HG03378 (cell line): ENCODE measurements around the gene CARD8.

Experiments used
- ATAC-seq: cut with Tn5 transposase; IDR thresholded peaks from one replicate; pipeline ENCODE4 v1.9.1; 2021; ENCODE audit warnings: mild to moderate bottlenecking, moderate library complexity; ENCODE audit not compliant: unreplicated experiment

The CARD8 gene

DNA sequence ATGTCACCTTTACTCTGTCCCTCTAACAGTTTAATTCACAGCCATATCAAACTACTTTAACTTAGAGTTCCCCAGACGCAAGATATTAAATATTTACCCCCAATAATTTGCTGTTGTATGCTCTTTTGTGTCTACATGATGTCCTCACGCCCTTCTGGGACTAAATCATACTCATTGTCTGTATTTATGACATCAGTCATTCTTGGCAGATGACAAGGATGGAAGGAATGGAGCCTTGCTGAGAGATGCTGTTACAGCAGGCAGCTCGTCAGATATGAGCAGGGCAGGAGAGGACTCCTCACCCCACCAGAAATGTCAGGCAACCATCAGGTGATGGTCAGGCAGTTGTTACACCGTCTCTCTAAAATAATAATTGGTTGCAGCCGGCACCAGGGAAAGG, 41.8 kb downstream of the CARD8 start:
- ATAC-seq: no peak

DNA sequence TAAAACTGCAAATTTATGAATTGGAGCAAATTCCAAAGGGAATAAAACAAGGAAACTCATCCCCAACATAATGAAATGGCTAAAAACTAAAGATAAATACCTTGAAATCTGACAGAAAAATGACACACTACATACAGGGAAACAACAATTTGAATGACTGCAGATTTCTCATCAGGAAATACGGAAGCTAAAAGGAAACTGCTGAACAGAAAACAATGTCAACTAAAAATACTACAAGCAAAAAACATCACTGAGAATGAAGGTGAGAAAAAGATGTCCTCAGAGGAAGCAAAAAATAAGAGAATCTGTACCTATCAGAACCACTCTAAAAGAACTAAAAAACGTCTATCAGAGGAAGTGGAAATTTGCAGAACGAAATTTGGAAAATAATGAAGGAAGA, 45.7 kb downstream of the CARD8 start:
- ATAC-seq: no peak

DNA sequence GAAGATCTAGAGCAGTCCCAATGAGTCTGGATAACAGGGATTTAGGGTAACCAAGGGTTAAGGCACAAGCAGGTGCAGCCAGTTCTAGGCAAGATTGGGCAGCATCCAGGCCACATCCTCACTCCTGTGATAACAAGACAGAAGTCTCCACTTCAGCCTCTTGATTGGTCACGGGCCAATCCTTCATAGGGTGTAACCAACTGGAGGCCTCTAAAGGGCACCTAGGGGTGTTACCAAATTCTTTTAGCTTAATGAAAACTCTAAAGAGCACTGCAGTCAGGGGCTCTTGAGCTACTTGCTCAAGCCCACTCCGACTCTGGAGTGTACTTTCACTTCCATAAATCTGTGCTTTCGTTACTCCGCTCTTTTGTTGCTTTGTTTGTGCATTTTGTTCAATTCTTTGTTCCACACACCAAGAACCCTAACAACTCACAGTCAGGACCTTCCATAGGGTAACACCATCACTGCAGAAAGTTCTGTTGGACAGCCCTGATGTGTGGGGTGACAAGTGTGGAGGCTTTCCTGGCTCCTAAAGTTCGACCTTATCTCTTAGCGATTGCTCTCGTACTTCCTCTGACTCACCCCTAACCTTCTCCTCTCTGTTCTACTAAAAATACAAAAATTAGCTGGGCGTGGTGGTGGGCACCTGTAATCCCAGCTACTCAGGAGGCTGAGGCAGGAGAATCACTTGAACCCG, 49.2 kb downstream of the CARD8 start:
- ATAC-seq: no peak

DNA sequence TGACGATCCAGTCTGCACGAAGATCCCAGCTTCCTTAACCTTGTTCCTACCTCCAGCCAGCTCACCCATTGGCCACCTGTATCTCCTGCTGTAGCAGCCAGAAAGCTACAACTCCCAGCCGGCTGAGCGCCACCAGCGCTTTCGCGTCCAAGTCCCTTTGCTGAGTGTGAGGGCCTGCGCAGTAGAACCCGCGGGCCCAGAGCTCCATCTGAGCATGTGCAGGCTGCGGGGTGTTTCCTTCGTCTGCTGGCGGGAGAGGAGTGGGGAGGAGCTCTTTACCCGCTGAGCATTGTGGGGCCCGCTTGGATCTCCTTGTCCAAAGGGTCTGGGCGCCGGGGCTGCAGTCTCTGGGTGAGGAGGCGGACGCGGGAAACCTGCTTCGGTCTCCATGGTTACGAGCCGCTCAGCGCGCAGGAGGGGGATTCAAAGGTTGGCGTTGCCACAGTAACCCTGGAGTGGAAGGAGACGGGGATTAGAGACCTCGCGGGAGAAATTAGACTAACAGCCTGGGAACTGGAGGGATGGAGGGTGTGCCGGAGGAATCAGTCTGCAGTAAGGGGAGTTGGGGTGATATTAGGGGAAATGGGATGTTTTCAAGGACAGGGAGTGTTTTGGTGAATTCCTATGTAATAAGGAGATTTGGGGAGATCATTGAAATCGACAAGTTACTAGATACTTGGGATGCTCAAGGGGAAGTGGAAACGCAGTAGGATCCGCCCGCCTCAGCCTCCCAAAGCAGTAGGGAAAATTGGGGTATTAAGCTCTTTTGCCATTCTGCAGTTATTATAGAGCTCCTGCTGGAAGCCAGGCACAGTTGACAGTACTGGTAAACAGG, 51.7 kb downstream of the CARD8 start:
- ATAC-seq: peak; percentile 78

DNA sequence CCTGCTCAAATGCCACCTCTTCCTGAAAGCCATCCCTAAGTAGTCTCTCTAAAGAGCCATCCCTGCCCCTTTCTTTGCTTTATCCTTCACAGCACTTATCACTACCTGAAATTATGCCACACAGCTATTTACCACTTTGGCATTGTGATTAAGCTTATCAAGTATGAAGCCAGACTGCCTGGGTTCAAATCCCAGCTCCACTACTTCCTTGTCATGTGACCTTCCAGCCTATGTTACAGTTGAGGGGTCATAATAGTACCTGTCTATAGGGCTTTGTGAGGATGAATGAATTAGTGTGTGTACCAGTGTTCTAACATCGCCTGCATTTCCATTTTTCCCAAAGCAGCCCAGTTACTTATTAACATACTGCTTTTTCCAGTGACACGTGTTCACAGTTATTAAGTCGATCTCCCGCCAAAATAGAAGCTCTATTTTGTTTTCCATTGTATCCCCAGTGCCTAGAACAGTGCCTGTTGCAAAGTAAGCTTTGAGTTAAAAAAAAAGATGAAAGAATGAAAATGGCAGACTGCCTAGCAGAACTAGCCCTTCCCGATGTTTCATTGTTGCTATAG, 52.4 kb downstream of the CARD8 start:
- no peak for ATAC-seq

DNA sequence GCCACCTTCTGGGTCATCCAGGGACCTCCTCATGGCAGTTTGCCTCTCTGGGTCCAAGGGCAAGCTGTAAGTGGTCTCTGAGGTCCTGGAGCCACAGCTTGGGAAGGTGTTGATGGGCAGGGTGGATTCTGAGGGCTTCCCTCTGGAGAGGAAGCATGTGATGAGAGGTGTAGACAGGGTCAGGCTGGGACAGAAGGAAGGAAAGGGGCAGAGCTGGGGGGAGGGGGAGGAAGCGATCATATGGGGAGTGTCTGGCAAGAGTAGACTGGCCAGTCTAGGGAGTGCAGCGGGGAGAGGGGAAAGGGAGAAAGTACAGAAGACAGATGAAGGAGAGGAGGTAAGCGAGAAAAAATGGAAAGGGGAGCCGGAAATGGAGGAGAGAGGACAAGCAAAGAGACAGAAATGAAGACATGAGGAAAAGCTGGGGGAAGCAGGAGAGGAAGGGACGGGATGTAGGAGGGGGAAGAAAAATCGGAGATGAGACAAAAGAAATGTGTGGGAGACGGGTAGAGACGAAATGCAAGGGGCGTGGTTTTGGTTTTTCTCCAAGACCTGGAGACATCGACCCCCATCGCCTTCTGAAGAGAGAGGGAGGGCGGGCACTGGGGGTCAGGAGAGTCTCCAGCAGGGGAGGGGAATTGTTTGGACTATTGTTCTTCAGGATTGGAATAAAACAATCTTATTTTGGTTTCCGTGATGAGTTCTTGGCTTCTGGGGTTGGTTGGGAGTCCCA, 58.6 kb downstream of the CARD8 start:
- ATAC-seq: no peak

DNA sequence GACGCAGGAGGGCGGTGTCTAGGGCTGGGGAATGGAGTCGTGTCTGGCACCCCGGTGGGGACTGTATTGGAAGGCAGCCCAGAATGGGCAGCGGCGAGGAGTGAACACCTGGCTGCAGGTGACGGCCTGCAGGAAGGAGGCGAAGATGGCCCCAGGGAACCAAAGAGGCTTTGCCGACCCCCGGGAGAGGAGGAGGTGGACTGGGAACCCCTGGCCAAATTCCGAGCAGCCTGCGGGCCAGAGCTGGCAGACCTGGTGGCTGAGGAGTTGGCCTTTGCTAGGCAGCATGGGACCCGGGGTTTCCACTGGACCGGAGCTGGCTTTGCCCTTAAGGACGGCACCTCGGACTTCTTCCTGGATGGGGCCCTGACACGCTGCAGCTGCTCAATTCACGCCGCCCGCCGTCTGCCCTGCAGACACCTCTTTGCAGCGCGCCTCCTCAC, 59.4 kb downstream of the CARD8 start:
- no peak for ATAC-seq

DNA sequence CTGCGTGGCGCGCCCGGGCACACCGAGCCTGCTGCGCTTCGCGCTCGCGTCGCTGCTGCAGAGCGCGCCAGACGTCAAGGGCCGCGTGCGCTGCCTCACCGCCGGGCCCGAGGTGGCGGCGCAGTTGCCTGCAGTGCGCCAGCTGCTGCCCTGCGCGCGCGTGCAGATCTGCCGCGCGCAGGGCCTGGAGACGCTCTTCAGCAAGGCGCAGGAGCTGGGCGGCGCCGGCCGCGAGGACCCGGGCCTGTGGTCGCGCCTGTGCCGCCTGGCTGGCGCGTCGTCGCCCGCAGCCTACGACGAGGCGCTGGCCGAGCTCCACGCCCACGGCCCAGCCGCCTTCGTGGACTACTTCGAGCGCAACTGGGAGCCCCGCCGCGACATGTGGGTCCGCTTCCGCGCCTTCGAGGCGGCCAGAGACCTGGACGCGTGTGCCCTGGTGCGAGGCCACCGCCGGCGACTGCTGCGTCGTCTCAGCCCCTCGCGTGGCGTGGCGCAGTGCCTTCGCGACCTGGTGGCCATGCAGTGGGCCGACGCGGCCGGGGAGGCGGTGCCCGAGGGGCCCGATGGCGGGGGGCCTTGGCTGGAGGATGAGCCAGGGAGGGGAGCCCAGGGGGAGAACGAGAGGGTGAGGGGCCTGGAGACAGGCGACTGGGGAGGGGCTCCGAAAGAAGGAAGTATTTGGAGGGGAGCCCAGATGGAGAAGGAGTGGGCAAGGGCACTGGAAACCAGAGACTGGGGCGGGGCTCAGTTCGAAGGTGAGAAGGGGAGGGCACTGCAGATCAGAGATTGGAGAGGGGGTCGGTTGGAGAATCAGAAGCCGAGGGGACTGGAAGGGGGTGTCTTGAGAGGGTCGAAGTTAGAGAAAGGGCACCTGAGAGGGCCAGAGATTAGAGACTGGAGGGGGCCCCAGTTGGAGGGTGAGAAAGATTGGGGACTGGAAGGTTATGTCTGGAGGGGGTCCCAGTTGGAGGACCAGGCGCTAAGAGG, 60.6 kb downstream of the CARD8 start:
- no peak for ATAC-seq

DNA sequence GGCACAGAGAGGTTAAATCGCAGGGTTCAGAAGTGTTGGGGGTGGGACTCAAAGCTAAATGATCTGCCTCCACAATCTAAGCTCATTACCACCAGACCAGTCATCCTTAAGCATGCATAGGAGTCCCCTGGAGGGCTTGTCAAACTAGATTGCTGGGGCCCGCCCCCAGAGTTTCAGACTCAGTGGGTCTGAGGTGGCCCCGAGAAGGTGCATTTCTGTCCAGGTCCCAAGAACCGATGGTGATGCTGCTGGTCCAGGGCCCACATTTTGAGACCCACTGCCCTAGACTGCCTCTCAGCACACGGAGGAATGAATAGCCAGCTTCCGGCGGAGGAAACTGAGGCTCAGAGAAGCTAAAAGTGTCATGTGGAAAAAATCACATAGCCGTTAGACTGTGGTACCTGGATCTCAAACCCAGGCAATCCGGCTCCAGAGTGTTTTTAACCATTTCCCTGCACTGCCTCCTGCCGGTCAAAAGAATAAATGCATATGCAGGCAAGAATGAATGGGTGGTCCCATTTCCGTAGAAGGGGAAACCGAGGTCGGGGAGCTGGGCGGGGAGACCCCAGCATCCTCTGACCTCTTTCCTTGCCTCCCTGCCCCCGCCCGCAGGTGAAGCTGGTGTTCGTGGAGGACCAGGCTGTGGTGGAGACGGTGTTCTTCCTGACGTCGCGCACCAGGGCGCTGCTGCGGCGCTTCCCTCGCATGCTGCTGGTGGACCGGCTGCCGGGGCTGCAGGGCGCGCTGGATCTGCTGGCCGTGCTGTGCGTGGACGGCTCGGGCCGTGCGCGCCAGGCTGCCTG, 61.5 kb downstream of the CARD8 start:
- ATAC-seq: no peak

DNA sequence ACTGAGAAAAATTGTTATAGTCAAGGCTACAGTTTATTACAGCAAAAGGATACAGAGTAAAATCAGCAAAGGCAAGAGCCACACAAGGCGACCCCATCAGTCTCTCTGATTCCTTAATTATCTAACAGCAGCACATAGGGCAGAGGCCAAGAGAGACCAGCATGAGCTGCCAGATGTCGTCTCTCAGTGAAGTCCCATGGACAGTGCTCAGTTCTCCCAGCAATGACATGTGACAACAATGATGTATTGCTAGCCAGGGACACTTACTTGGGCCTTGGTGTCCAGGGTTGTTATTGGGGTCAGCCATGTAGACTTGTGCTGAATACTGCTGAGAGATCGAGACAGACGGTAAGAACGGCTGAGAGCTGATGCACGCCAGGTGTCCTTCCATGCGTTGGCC, 63.0 kb downstream of the CARD8 start:
- ATAC-seq: no peak

DNA sequence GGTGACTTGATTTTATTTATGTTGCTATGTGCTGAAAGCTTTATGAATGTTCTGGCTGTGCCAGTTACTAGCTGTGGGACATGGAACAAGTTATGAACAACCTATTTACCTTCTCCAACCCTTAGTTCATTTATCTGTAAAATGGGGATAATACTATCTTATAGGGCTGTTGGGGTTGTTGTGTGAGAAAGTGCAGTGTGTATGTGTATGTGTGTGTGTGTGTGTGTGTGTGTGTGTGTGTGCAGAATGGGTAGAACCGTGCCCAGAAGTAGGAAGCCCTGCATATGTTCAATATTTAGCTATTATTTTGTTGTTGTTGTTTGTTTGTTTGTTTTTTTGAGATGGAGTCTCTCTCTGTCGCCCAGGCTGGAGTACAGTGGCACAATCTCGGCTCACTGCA, 64.8 kb downstream of the CARD8 start:
- no peak for ATAC-seq

DNA sequence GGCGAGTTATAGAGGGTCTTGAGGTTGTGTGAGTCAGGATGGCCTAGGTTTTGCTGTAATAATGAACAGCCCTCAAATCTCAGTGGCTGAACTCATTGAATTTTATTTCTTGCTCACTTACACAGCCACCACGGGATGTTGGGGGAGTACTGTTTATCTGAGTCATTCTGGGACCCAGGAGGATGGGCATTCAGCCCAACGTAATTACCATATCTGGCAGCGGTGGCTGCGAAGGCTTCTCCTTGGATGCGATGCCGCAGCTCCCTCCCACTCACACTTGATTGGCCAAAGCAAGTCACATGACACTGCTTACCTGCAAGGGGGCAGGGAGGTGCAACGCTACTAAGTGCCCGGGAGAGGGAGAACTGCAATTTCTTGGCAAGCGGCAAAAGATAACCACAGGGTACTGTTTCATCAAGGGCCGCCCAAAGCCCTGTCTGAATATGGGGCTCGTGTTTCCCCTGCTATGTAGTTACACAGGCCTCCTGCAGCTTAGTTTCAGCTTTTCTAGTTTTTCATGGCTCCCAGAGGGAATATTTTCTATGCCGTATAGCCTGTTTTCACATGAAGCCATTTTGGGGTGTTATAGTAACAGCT, 65.3 kb downstream of the CARD8 start:
- no peak for ATAC-seq

DNA sequence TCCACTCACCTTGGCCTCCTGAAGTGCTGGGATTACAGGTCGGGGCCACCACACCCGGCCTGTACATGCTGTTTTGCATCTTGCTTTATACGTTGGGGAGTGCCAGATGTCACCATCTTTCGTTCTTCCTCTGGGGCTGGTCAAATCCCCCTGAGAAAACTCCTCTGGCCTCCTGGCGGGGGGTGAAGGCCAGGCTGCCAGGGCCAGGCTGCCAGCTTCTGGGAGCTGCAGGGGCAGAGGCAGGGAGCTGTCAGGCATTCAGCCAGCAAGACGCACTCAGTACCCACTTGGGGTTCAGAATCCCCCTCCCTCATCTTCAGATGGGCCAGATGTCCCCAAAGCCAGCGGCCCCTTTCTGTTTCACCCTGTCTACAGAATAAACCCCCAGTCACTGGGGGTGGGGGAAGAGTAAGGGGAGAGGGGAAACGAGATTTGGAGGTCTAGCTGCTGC, 69.1 kb downstream of the CARD8 start:
- ATAC-seq: no peak

DNA sequence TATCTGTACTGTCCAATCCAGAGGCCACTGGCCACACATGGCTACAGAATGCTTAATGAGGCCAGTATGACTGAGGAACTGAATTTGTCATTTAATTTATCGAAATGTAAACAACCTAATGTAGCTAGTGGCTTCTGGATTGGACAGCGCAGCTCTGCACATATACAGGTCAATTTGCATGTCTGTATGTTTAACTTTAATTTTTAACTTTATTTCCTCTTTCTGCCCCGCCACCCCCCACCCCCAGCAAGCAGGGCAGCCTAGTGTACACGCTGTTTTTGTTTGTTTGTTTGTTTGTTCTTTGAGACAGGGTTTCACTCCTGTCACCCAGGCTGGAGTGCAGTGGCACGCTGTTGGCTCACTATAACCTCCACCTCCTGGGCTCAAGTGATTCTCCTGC, 69.7 kb downstream of the CARD8 start:
- no peak for ATAC-seq

DNA sequence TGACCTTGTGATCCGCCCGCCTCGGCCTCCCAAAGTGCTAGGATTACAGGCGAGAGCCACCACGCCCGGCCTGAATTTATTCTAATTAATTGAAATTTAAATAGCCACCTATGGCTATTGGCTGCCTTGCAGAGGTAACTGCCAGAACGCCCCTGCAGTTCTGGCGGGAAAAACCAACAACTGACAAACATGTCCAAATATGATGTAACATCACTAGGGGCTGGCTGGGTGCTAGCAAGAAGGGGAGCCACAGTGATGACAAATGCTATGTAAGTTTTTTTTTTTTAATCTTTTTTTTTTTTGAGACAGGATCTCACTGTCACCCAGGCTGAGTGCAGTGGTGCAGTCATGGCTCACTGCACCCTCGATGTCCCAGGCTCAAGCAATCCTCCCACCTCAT, 72.4 kb downstream of the CARD8 start:
- no peak for ATAC-seq

DNA sequence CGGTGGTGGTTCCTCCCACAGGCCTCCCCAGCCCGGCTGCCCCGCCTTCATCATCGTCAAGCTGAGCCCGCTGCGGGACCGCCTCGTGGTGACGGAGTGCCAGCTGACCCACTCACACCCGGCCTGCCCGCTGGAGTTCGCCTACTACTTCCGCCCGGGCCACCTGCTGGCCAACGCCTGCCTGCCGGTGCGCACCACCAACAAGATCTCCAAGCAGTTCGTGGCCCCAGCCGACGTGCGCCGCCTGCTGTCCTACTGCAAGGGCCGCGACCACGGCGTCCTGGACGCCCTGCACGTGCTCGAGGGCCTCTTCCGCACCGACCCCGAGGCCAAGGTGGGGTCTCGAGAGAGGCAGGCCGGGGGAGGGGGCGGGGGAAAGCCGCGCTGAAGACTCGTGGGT, 73.3 kb downstream of the CARD8 start:
- no peak for ATAC-seq

DNA sequence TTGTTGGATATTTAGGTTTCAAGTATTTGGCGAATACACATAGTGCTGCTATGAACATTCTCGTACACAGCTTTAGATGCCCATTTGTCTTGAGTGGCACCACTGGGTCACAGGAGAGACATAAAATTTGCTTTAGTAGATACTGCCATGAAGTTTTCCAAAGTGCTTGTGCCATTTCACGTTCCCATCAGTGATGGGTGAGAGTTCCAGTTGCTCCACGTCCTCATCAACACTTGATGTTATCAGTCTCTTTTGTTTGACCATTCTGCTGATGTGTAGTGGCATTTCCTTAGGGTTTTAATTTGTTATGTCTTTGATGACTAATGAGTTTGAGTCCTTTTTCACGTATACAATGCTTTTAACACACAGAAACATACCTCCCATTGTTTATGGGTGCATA, 74.2 kb downstream of the CARD8 start:
- ATAC-seq: no peak

DNA sequence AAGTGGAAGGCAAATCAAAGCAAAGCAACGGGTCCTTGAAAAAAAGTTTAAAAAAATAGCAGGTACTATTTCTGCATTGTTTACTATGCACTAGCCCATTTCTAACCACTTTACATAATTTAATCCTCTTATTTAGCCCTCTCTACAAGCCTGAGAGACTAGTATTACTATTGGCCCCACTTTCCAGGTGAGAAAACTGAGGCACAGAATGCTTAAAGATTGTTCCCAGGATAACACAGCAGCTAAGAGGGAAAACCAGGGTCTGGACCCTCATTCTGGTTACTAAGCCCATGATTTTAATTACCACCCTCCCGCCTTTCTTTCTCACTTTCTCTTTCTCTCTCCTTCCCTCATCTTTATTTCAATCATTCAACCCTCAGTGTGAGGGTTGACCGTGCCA, 79.5 kb downstream of the CARD8 start:
- no peak for ATAC-seq

DNA sequence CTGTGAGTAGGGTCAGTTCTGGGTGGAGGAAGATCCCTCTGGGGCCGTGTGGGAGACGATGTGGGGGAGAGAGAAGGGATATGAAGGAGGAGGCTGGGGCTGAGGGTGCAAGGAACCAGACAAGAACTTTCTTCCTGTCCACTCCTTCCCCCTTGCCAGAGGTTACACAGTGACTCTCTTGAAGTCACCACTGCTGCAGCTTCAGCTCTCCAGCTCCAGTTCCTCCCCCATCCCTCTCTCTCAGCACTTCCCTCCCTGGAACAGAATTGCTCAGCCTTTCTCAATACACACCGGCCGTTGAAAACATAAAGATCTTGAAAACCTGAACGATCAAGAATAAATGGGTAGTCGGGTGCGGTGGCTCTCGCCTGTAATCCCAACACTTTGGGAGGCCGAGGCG, 80.1 kb downstream of the CARD8 start:
- ATAC-seq: no peak
